K562 (cell line): ENCODE measurements around the gene OSBPL10. TPM values are rescaled to one million over a fixed set of nuclear protein-coding genes. Genes with fewer than 3 reads are reported as not detected.

Source experiments
- ATAC-seq: fragments of 200-7000 bp; cut with Tn5 transposase; 3 replicates; pipeline ENCODE4 v1.9.1; 2020; ENCODE audit warnings: moderate library complexity
- BruUV-seq: library from RNA; stranded (reverse); fragments of 400-500 nt; replicated peaks from 2 replicates; lab custom pipeline; 2021; lab: Mats Ljungman, UMichigan
- CTCF ChIA-PET: fragments of 300-600 bp; formaldehyde crosslinking; extraction: SDS; loops from one replicate; lab custom pipeline; 2021; ENCODE audit warnings: low intra/inter-chr PET ratio; lab: Yijun Ruan, JAX
- POLR2A ChIA-PET: fragments of 300-600, 350-650 bp; sonication (Branson Sonifier 250); formaldehyde crosslinking; extraction: SDS; loops from one replicate; lab custom pipeline; 2021; ENCODE audit warnings: antibody characterized with exemption, inconsistent platforms; lab: Yijun Ruan, JAX
- DNase-seq, 4 experiments: peaks; one replicate each; pipeline versions ENCODE4 v3.0.0 to v3.0.0-alpha.2; 2011 to 2018; ENCODE audit warnings: low spot score in 3 of 4, mixed read lengths in 3 of 4; ENCODE audit errors: extremely low read depth in 1 of 4
- FAIRE-seq: peaks from 2 replicates; lab custom pipeline; 2011; peaks lifted over from hg19 to GRCh38; lab: Jason Lieb, UNC
- H2AFZ ChIP-seq: 2 replicates; pipeline ENCODE4 v1.6.0; 2011; ENCODE audit warnings: low read depth, low read length, control low read depth, inconsistent platforms
- H3K27ac ChIP-seq: fragments of 200-600 bp; 3 replicates; pipeline ENCODE4 v1.8.0; 2011; ENCODE audit warnings: low read depth, mild to moderate bottlenecking, control low read depth, inconsistent platforms, low read length, moderate library complexity, mixed read lengths; ENCODE audit errors: extremely low read depth
- H3K27me3 ChIP-seq, 2 experiments: fragments of 300-600 bp in 1 of 2; 2 replicates in 1 of 2; 3 replicates in 1 of 2; pipeline versions ENCODE4 v1.6.0 to v1.8.0; 2011; ENCODE audit warnings: inconsistent platforms in 2 of 2, low read length in 2 of 2, mild to moderate bottlenecking in 1 of 2, mixed read lengths in 1 of 2, moderate library complexity in 1 of 2; ENCODE audit not compliant: control insufficient read depth in 2 of 2, insufficient read depth in 2 of 2
- H3K36me3 ChIP-seq: fragments of 300-600 bp; 3 replicates; pipeline ENCODE4 v1.8.0; 2011; ENCODE audit warnings: mild to moderate bottlenecking, low read length, inconsistent platforms; ENCODE audit not compliant: control insufficient read depth, insufficient read depth
- H3K4me1 ChIP-seq, 2 experiments: fragments of 200-600 bp in 1 of 2; replicated peaks in 1 of 2; 2 replicates in 1 of 2; 3 replicates in 1 of 2; pipeline versions ENCODE4 v1.5.1 to v1.8.0; 2011; ENCODE audit warnings: inconsistent platforms in 2 of 2, low read length in 2 of 2, mild to moderate bottlenecking in 1 of 2, mixed read lengths in 1 of 2, moderate library complexity in 1 of 2; ENCODE audit not compliant: control insufficient read depth in 2 of 2, insufficient read depth in 2 of 2
- H3K4me2 ChIP-seq: 2 replicates; pipeline ENCODE4 v1.6.1; 2011; ENCODE audit warnings: low read length, control low read depth, inconsistent platforms, mixed read lengths; ENCODE audit not compliant: insufficient read depth
- H3K4me3 ChIP-seq: fragments of 200-600 bp; sonication (generic), shearing (Covaris generic); 2 replicates; pipeline ENCODE4 v1.5.1; 2016; ENCODE audit warnings: control low read depth, inconsistent platforms
- H3K79me2 ChIP-seq: fragments of 200-600 bp; 3 replicates; pipeline ENCODE4 v1.8.0; 2011; ENCODE audit warnings: low read length, inconsistent platforms; ENCODE audit not compliant: control insufficient read depth, insufficient read depth
- H3K9ac ChIP-seq, 2 experiments: 2 replicates each; pipeline versions ENCODE4 v1.6.0 to v1.6.1; 2011; ENCODE audit warnings: low read depth in 2 of 2, low read length in 2 of 2, control low read depth in 1 of 2, inconsistent platforms in 1 of 2, mild to moderate bottlenecking in 1 of 2, mixed read lengths in 1 of 2; ENCODE audit not compliant: insufficient read depth in 1 of 2
- H3K9me1 ChIP-seq: one replicate; pipeline ENCODE4 v1.6.0; 2011; ENCODE audit warnings: inconsistent platforms, mild to moderate bottlenecking, low read length, moderate library complexity; ENCODE audit not compliant: control insufficient read depth, insufficient read depth
- H3K9me3 ChIP-seq: replicated peaks from 2 replicates; pipeline ENCODE4 v1.5.1; 2011; ENCODE audit warnings: low read depth, low read length, inconsistent platforms; ENCODE audit not compliant: control insufficient read depth, insufficient read depth
- H4K20me1 ChIP-seq: replicated peaks from 2 replicates; pipeline ENCODE4 v1.6.1; 2011; ENCODE audit warnings: low read length, inconsistent platforms, mixed read lengths; ENCODE audit not compliant: control insufficient read depth, insufficient read depth
- BMI1 ChIP-seq: fragments of 150-350 bp; IDR thresholded peaks from 2 replicates; pipeline ENCODE4 v1.6.1; 2014; ENCODE audit warnings: low read length
- HDAC1 ChIP-seq, 2 experiments: fragments of 450-650 bp; IDR thresholded peaks; 2 replicates each; pipeline ENCODE4 v1.6.1; 2016 to 2017; ENCODE audit warnings: inconsistent platforms in 1 of 2, mild to moderate bottlenecking in 1 of 2, moderate library complexity in 1 of 2
- MCM7 ChIP-seq, 2 experiments: fragments of 450-650 bp; IDR thresholded peaks; 2 replicates each; pipeline ENCODE4 v1.6.1; 2016 to 2018
- RHOXF2B ChIP-seq: fragments of 250-450 bp; sonication (Bioruptor Pico); conservative IDR thresholded peaks from 2 replicates; pipeline ENCODE4 v1.5.1; 2021
- RNF2 ChIP-seq: sonication (generic); IDR thresholded peaks from 2 replicates; pipeline ENCODE4 v1.6.1; 2016
- ZFP36 ChIP-seq: fragments of 150-350 bp; IDR thresholded peaks from 2 replicates; pipeline ENCODE4 v1.6.1; 2018; ENCODE audit warnings: low read length, low read depth; ENCODE audit not compliant: partially characterized antibody
- ZFP91 ChIP-seq: sonication (generic); formaldehyde crosslinking; IDR thresholded peaks from 2 replicates; pipeline ENCODE4 v1.8.0; 2022; ENCODE audit warnings: mild to moderate bottlenecking, missing genetic modification reagents
- ZNF444 ChIP-seq: fragments of 250-450 bp; sonication (Bioruptor Pico); IDR thresholded peaks from 2 replicates; pipeline ENCODE4 v1.4.0; 2020; ENCODE audit warnings: mild to moderate bottlenecking, moderate library complexity
- WGBS: fragments of 100-300 bp; shearing (Covaris generic); methylation state at CpG from one replicate; pipeline ENCODE4 v1.1.6; 2016; ENCODE audit warnings: low coverage, mixed read lengths; ENCODE audit not compliant: insufficient coverage; ENCODE audit errors: missing lambda C conversion rate; 5-methylcytosine and 5-hydroxymethylcytosine counted together
- in situ Hi-C: fragments of 300-500 bp; cut with MboI; formaldehyde crosslinking; loops from 4 replicates; pipeline ENCODE4 v1.15.0; 2018; ENCODE audit warnings: inconsistent platforms, mixed read lengths
- intact Hi-C: fragments of 100-400 bp; cut with micrococcal nuclease; formaldehyde crosslinking; loops from 2 replicates; pipeline ENCODE4 v1.14.2; 2022
- polyA plus RNA-seq, 8 experiments: library from polyadenylated mRNA; depleted of rRNA in 4 of 8; stranded (reverse) in 5 of 8; unstranded in 3 of 8; fragments of >200 nt; fragmentation: Nextera tagmentation in 2 of 8; fragmentation: Illumina TruSeq in 1 of 8; extraction: Ambion mirVana in 2 of 8; extraction: Trizol in 1 of 8; gene quantifications; 2 replicates each; pipeline versions ENCODE4 v1.2.1 to v1.2.3, GENCODE V29; 2011 to 2014; ENCODE audit warnings: inconsistent platforms in 1 of 8, missing spikeins in 1 of 8
- total RNA-seq, 7 experiments: library from RNA; depleted of rRNA in 6 of 7; stranded (reverse); fragments of >200 nt in 6 of 7; fragmentation: Illumina TruSeq in 2 of 7; extraction: Trizol in 2 of 7; gene quantifications; 2 replicates each; pipeline versions ENCODE4 v1.2.1 to v1.2.3, GENCODE V29; 2011 to 2021; ENCODE audit warnings: low replicate concordance in 1 of 7

OSBPL10 gene
- total and polyA plus RNA-seq, 9 of the 15 experiments (the other 6 are each of a cell fraction or from before 2014, with no cell fraction given) = 0.03 to 0.19 (median 0.14) TPM; not detected in 2

- Histone ChIP-seq H3K4me1 (no peaks in the 10 kb centered on the region), H3K36me3 (no peaks in the 10 kb centered on the region), H3K9me1 (no peaks in the 10 kb centered on the region), H3K79me2 (no peaks in the 10 kb centered on the region), H3K27me3 (peaks cover 16 to 27% of the 10 kb centered on the region in 2 experiments; a peak in 4 of 5 replicates), H2AFZ (no peak overlapping the region), H3K4me2 (no peak overlapping the region), H3K4me3 (no peak overlapping the region), H3K9ac (no peak overlapping the region), H4K20me1 (no peaks in the 10 kb centered on the region), H3K9me3 (no peaks in the 10 kb centered on the region), H3K27ac (no peak overlapping the region)
- ChIA-PET CTCF (no interaction called here), POLR2A (interaction anchor here (0.7 to 1.0 kb wide), 2 partner anchors 10 to 12 kb away, joined by 3 read pairs; no protein-coding TSS in a partner anchor)
- DNase-seq (no peak), ATAC-seq (no peak), FAIRE-seq (no peak)
- intact Hi-C loops (no loop called here), in situ Hi-C loops (no loop called here)
- 0% methylated on average over 17 of the region's 17 CpGs for WGBS
- TF ChIP-seq MCM7 (IDR thresholded peaks at IDR 0.05) (no peak), RNF2 (no peak), ZFP36 (no peak), BMI1 (no peak), HDAC1 (IDR thresholded peaks at IDR 0.05) (no peak), RHOXF2B (CRISPR knock-in tag) (no peak), ZFP91 (CRISPR knock-in tag) (no peak), ZNF444 (no peak)
- BruUV-seq = no TSS peak
Observed at GRCh38 chr3:31829826-31830426, 151.1 kb downstream of the OSBPL10 start.
